Heart left ventricle (tissue), 13 donors: ENCODE results near the gene CRIM1.

Source experiments
- CTCF ChIP-seq, 12 donors: fragments of 200-600 bp; sonication (generic) in 4 of 12; IDR thresholded peaks; one replicate each; pipeline versions ENCODE4 v1.5.0 to v1.8.0; 2018 to 2022; ENCODE audit warnings: antibody characterized with exemption in 12 of 12, mild to moderate bottlenecking in 5 of 12
- POLR2A ChIP-seq, 2 donors: fragments of 450-650 bp; IDR thresholded peaks; one replicate each; pipeline ENCODE4 v1.6.1; 2017; ENCODE audit warnings: antibody characterized with exemption in 2 of 2, mild to moderate bottlenecking in 2 of 2, moderate library complexity in 2 of 2
- donor health status: ischemic (EF 13 %, LVEDD 7.1; RV severe dilation, severe dysfunction).
- donor health status: DM: no; HTN: yes; CAD: no.
- donor health status: DM: no; HTN: no; CAD: no.
- donor health status: ischemic (EF 25% LVEDD 6.9; RV normal size, moderate dysfunction).
- donor health status: ischemic (EF 25% LVEDD 5.7; RV mildly dilated, moderate dysfunction).
- donor health status: ischemic (EF 35%, LVEDD 5.7; RV mildly dilated, moderate dysfunction).
- donor health status: nonischemic (EF 11% LVEDD 7.7; RV severe dilation, severe dysfunction).
- donor health status: DM: yes; HTN: yes; CAD: no.
- donor health status: PGD.
- donor health status: ischemic (EF 29% LVEDD 5.4; RV normal size, mild dysfunction).
- donor health status: nonischemic (EF 23%, LVEDD 6.1; RV moderate dilation, normal function).

- no peak for TF ChIP-seq CTCF (IDR thresholded peaks at IDR 0.05)
- no peak for TF ChIP-seq POLR2A (IDR thresholded peaks at IDR 0.05)
These were observed 210.1 kb downstream of the CRIM1 start for GRCh38 chr2:36565712-36566111.
